A549 treated with AZD2906 at 1 μM for 4 hours (cell line): Measurements from ENCODE around the gene PPTC7. TPM values are rescaled to one million over a fixed set of nuclear protein-coding genes. Genes with fewer than 3 reads are reported as not detected.

Experiments used
- total RNA-seq: library from RNA; stranded (reverse); fragments of 200-300 nt; extraction: Qiagen RNA extraction; gene quantifications from 5 replicates; pipeline ENCODE4 v1.2.3, GENCODE V29; 2022

Gene PPTC7
- 29.0 to 33.6 TPM (median 32.0 TPM) in 5 replicates for total RNA-seq

GRCh38 chr12:110583137-110584059, at the start of gene PPTC7:
Gene PPTC7, minus strand, starts transcription at chr12:110583318. Its CDS starts 287 bp downstream, at chr12:110583031.

GRCh38 chr12:110613771-110614684, 30.9 kb upstream of the PPTC7 start, which contains the start of gene TCTN1:
Gene TCTN1, plus strand, starts transcription at chr12:110614129. Its CDS starts 54 bp downstream, at chr12:110614183.

GRCh38 chr12:110501752-110502738, 81.1 kb downstream of the PPTC7 start, which contains the start of the genes RAD9B and VPS29:
Gene RAD9B, plus strand, starts transcription at chr12:110502331. Its CDS starts 7 bp downstream, at chr12:110502338.
Gene VPS29, minus strand, starts transcription at chr12:110502111. Its CDS starts 60 bp downstream, at chr12:110502051.

Other genes starting within 250 kb of the PPTC7 start
- 46.4 to 54.7 TPM (median 49.7 TPM) in 5 replicates for gene ANAPC7, start 179.6 kb downstream of the PPTC7 start, total RNA-seq
- gene ARPC3, start 133.0 kb downstream of the PPTC7 start, total RNA-seq, result 433 to 773 TPM (median 446 TPM) in 5 replicates
- 31.7 to 35.7 TPM (median 32.1 TPM) in 5 replicates for gene GPN3, start 115.1 kb downstream of the PPTC7 start, total RNA-seq
- 17.5 to 20.1 TPM (median 18.4 TPM) in 5 replicates for gene FAM216A, start 114.5 kb downstream of the PPTC7 start, total RNA-seq
- gene VPS29, start 81.2 kb downstream of the PPTC7 start, total RNA-seq, result 143 to 164 TPM (median 156 TPM) in 5 replicates
- gene RAD9B, start 81.0 kb downstream of the PPTC7 start, total RNA-seq, result 0.22 to 0.32 TPM (median 0.26 TPM) in 5 replicates
- 27.1 to 32.8 TPM (median 31.6 TPM) in 5 replicates for gene TCTN1, start 30.8 kb upstream of the PPTC7 start, total RNA-seq
- gene HVCN1, start 105.8 kb upstream of the PPTC7 start, total RNA-seq, result 0.40 to 0.86 TPM (median 0.72 TPM) in 5 replicates
- 141 to 160 TPM (median 148 TPM) in 5 replicates for gene PPP1CC, start 159.6 kb upstream of the PPTC7 start, total RNA-seq